Mucosa of descending colon (tissue), 3 donors: ENCODE results near the gene CTSF. TPM values are rescaled to one million over a fixed set of nuclear protein-coding genes. Genes with fewer than 3 reads are reported as not detected.

Source experiments
- ATAC-seq: fragments of 200-7000 bp; cut with Tn5 transposase; one replicate; pipeline ENCODE4 v1.9.1; 2020; ENCODE audit warnings: mild to moderate bottlenecking, moderate library complexity
- DNase-seq, 3 donors: peaks; one replicate each; pipeline ENCODE4 v3.0.0-alpha.2; 2020
- H3K36me3 ChIP-seq: fragments of 200-600 bp; one replicate; pipeline ENCODE4 v1.8.0; 2021; ENCODE audit warnings: low read depth, mild to moderate bottlenecking
- H3K4me1 ChIP-seq: fragments of 200-600 bp; one replicate; pipeline ENCODE4 v1.8.0; 2021; ENCODE audit warnings: low read depth, mild to moderate bottlenecking
- H3K4me3 ChIP-seq: fragments of 200-600 bp; one replicate; pipeline ENCODE4 v1.8.0; 2021; ENCODE audit warnings: mild to moderate bottlenecking
- H3K9me3 ChIP-seq: fragments of 200-600 bp; one replicate; pipeline ENCODE4 v1.8.0; 2021; ENCODE audit warnings: mild to moderate bottlenecking
- intact Hi-C, 2 donors: fragments of 100-400 bp; cut with DNase I in 1 of 2; cut with micrococcal nuclease in 1 of 2; formaldehyde crosslinking; loops; one replicate each; pipeline versions ENCODE4 v1.11.0 to v1.11.1; 2022; cut with DNase I, micrococcal nuclease
- total RNA-seq, 3 donors: library from RNA; stranded (reverse); fragmentation: NEBNext Ultra II Directional in 2 of 3; extraction: Animal tissue kit (Norgen Biotek cat#: 25700) in 2 of 3; gene quantifications; one replicate each; pipeline versions ENCODE4 v1.2.1 to v1.2.4, GENCODE V29; 2021 to 2023
- TF ChIP-seq, protein P1 (sequence below): fragments of 200-600 bp; IDR thresholded peaks from one replicate; pipeline ENCODE4 v1.8.0; 2022; ENCODE audit warnings: antibody characterized with exemption, mild to moderate bottlenecking
- donor health status: DM: no; HTN: no; CAD: no; lungs with moderate emphysema.
- donor health status: DM: no; HTN: no; CAD: no.
- donor health status: DM: no; HTN: yes; CAD: no.

CTSF gene
- total RNA-seq, 3 donors from 2014 or later = 5.8 to 84.3 (median 8.3) TPM

DNA sequence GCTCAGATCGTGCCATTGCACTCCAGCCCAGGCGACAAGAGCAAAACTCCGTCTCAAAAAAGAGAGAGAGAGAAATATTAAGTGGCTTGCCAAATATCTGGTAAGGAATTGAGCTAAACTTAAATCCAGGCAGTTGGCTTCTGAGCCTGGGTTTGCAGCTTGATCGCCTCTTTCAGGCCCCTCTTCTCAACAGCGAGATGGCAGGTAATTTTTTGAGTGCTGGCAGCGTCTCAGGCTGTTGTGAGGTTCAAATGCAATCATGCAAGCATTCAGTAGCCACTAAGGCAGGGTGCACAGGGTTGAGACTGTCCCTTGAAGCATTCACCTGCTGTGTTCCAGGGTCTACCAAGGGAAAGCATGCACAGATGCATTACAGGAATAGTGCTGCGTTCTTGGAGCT, 670 bp upstream of the CTSF start:
- no peak overlapping the region for H3K4me3 ChIP-seq
- H3K4me1 ChIP-seq = peaks cover 4% of the 10 kb centered on the region
- TF ChIP-seq, protein P1, sequence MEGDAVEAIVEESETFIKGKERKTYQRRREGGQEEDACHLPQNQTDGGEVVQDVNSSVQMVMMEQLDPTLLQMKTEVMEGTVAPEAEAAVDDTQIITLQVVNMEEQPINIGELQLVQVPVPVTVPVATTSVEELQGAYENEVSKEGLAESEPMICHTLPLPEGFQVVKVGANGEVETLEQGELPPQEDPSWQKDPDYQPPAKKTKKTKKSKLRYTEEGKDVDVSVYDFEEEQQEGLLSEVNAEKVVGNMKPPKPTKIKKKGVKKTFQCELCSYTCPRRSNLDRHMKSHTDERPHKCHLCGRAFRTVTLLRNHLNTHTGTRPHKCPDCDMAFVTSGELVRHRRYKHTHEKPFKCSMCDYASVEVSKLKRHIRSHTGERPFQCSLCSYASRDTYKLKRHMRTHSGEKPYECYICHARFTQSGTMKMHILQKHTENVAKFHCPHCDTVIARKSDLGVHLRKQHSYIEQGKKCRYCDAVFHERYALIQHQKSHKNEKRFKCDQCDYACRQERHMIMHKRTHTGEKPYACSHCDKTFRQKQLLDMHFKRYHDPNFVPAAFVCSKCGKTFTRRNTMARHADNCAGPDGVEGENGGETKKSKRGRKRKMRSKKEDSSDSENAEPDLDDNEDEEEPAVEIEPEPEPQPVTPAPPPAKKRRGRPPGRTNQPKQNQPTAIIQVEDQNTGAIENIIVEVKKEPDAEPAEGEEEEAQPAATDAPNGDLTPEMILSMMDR = no peak
- no peaks in the 10 kb centered on the region for H3K9me3 ChIP-seq
- ATAC-seq (no peak), DNase-seq (no peak)
- intact Hi-C loops = no loop called here
- no peaks in the 10 kb centered on the region for H3K36me3 ChIP-seq

DNA sequence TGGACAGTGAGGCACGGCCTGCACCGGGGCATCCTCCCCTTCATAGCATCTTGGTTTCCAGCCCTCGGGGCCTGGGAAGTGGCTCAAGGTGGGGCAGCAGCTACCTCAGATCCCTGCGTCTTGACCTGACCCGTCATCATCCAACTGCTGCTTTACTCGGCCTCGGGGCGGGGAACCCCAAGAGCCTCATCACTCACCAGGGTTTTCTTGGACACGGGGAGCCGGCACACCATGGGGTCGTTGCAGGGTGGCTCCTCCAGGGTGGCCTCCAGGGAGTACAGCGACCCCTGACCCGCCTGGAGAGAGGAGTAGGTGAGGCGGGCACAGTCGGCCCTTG, 651 bp downstream of the CTSF start:
- H3K9me3 ChIP-seq = no peaks in the 10 kb centered on the region
- peaks cover 4% of the 10 kb centered on the region for H3K4me1 ChIP-seq
- DNase-seq (no peak), ATAC-seq (no peak)
- TF ChIP-seq, protein P1 = no peak
- no peaks in the 10 kb centered on the region for H3K36me3 ChIP-seq
- intact Hi-C loops = no loop called here
- no peak overlapping the region for H3K4me3 ChIP-seq

GRCh38 chr11:66566221-66566620, 2.2 kb downstream of the CTSF start:
- H3K4me1 ChIP-seq = peaks cover 4% of the 10 kb centered on the region
- H3K4me3 ChIP-seq = no peak overlapping the region
- TF ChIP-seq, protein P1 = no peak
- DNase-seq = no peak
- no peak for ATAC-seq
- H3K9me3 ChIP-seq = no peaks in the 10 kb centered on the region
- H3K36me3 ChIP-seq = no peaks in the 10 kb centered on the region
- intact Hi-C loops = no loop called here

GRCh38 chr11:66564984-66565383, 3.4 kb downstream of the CTSF start:
- peaks cover 4% of the 10 kb centered on the region for H3K4me1 ChIP-seq
- H3K4me3 ChIP-seq = no peak overlapping the region
- no peaks in the 10 kb centered on the region for H3K9me3 ChIP-seq
- TF ChIP-seq, protein P1 = no peak
- ATAC-seq = no peak
- intact Hi-C loops = no loop called here
- no peaks in the 10 kb centered on the region for H3K36me3 ChIP-seq
- no peak for DNase-seq

GRCh38 chr11:66564538-66564937, 3.9 kb downstream of the CTSF start:
- H3K36me3 ChIP-seq = no peaks in the 10 kb centered on the region
- no peak for DNase-seq
- TF ChIP-seq, protein P1 = no peak
- intact Hi-C loops = no loop called here
- H3K4me1 ChIP-seq = peaks cover 4% of the 10 kb centered on the region
- no peaks in the 10 kb centered on the region for H3K9me3 ChIP-seq
- no peak for ATAC-seq
- H3K4me3 ChIP-seq = no peak overlapping the region

- Histone ChIP-seq H3K36me3 (no peaks in the 10 kb centered on the region), H3K9me3 (no peaks in the 10 kb centered on the region), H3K4me3 (no peak overlapping the region), H3K4me1 (peaks cover 4% of the 10 kb centered on the region)
- intact Hi-C loops = no loop called here
- DNase-seq (no peak), ATAC-seq (no peak)
- TF ChIP-seq, protein P1 = no peak
Measured at GRCh38 chr11:66563832-66564231, 4.6 kb downstream of the CTSF start.
